ENCODE data around the gene FUT8. TPM values are rescaled to one million over a fixed set of nuclear protein-coding genes. Genes with fewer than 3 reads are reported as not detected.

FUT8 gene
- total and polyA plus RNA-seq, 2 of the 8 experiments (the other 6 are each of a cell fraction or from before 2014, with no cell fraction given), result 10.5 to 25.1 TPM

DNA sequence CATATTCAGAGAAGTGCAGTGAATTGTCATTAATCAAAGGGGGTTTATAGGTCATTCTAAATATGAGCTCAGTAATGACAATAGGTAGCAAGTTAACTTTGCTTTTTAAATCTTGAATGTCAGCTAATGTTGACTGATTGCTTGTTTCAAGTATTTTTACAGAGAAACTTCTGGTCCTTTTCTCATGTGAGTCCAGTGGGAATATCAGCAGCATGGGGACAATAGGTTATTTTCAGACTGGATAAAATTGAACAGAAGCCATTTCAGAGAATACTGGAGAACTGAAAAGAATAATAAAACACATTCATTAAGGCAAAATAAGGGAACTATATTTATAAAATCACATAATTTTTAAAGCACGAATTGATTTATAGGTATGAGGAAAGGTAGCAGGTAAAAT lies 78.7 kb downstream of the FUT8 start:
- Histone ChIP-seq H3K4me1 (replicated peaks in 1 of 4; ENCODE audit: control insufficient read depth in 3 of 4, insufficient read depth in 4 of 4, low read length in 3 of 4) (peaks cover 0 to 5% (median 1%) of the 10 kb centered on the region in 4 experiments; a peak in 2 of 7 replicates), H2BK15ac (ENCODE audit: low read length) (no peak overlapping the region), H3K79me2 (ENCODE audit: control insufficient read depth in 1 of 2, insufficient read depth in 2 of 2, low read length in 2 of 2) (no peaks in the 10 kb centered on the region), H3K4me2 (ENCODE audit: insufficient read depth in 1 of 2, low read depth in 2 of 2, low read length in 2 of 2) (no peak overlapping the region), H3K56ac (replicated peaks; ENCODE audit: insufficient read length, low read depth, low read length) (no peak overlapping the region), H3K36me3 (ENCODE audit: control insufficient read depth in 2 of 4, insufficient read depth in 4 of 4, low read length in 3 of 4) (no peaks in the 10 kb centered on the region), H4K5ac (ENCODE audit: insufficient read length, low read depth, low read length) (no peak overlapping the region), H2BK120ac (replicated peaks; ENCODE audit: low read depth, low read length) (no peak overlapping the region), H3K18ac (ENCODE audit: extremely low read depth, low read length) (no peak overlapping the region), H3K23ac (ENCODE audit: insufficient read length) (no peak overlapping the region), H4K91ac (replicated peaks; ENCODE audit: insufficient read length, low read length) (no peak overlapping the region), H2BK5ac (ENCODE audit: low read depth, low read length) (no peak overlapping the region), H4K20me1 (replicated peaks in 1 of 2; ENCODE audit: control insufficient read depth in 1 of 2, insufficient read depth in 2 of 2, low read length in 2 of 2) (no peaks in the 10 kb centered on the region), H2BK12ac (ENCODE audit: low read depth, low read length) (no peak overlapping the region), H3K9ac (replicated peaks in 1 of 4; ENCODE audit: extremely low read depth in 1 of 4, low read depth in 3 of 4, low read length in 3 of 4) (no peak overlapping the region), H3K4ac (replicated peaks; ENCODE audit: insufficient read length, low read depth, low read length) (no peak overlapping the region), H2BK20ac (ENCODE audit: low read length) (no peak overlapping the region), H3K27ac (ENCODE audit: low read depth, low read length) (no peak overlapping the region), H3K9me3 (ENCODE audit: insufficient read depth in 2 of 2, low read depth in 1 of 2, low read length in 1 of 2) (no peaks in the 10 kb centered on the region), H4K8ac (ENCODE audit: extremely low read depth, insufficient read depth, low read length) (no peak overlapping the region), H3K27me3 (replicated peaks in 1 of 4; ENCODE audit: control insufficient read depth in 3 of 4, extremely low read depth in 1 of 4, insufficient read depth in 3 of 4, low read length in 3 of 4) (peaks cover 0 to 1% (median 0%) of the 10 kb centered on the region in 4 experiments; a peak in 1 of 7 replicates), H3K14ac (ENCODE audit: insufficient read length) (no peak overlapping the region), H3K4me3 (ENCODE audit: extremely low read depth in 1 of 4, insufficient read depth in 2 of 4, low read depth in 3 of 4, low read length in 4 of 4) (no peak overlapping the region), H3K23me2 (ENCODE audit: low read depth, low read length) (no peaks in the 10 kb centered on the region), H2AK5ac (ENCODE audit: low read depth, low read length) (no peak overlapping the region), H2AFZ (ENCODE audit: low read length) (no peak overlapping the region), H3K79me1 (ENCODE audit: low read depth, low read length) (no peaks in the 10 kb centered on the region)
- no peak for DNase-seq (ENCODE audit: low read depth in 1 of 2, low spot score in 2 of 2)
- FAIRE-seq, result no peak
- ChIA-PET CTCF (ENCODE audit: partially characterized antibody) (no interaction called here), POLR2A (ENCODE audit: partially characterized antibody) (no interaction called here)
- WGBS, 2 experiments (ENCODE audit: extremely low coverage in 1 of 2, insufficient coverage in 1 of 2, insufficient read length in 1 of 2, insufficient replicate concordance in 2 of 2, low coverage in 1 of 2, low lambda C conversion rate in 2 of 2, missing lambda C conversion rate in 1 of 2), result 86% methylated on average over 1 of the region's 1 CpG; no CpG with 5 or more reads in 1 of the 2 experiments
- TF ChIP-seq TAF7 (optimal IDR thresholded peaks at IDR 0.05; ENCODE audit: borderline replicate concordance, low read depth, low read length) (no peak), EGR1 (IDR thresholded peaks at IDR 0.05; ENCODE audit: borderline replicate concordance, low read depth, low read length) (no peak), JUND (IDR thresholded peaks at IDR 0.05; ENCODE audit: low read length) (no peak), EZH2 (IDR thresholded peaks at IDR 0.05; ENCODE audit: low read depth, low read length, severe bottlenecking) (no peak), SRF (IDR thresholded peaks at IDR 0.05; ENCODE audit: low read depth, low read length) (no peak), RAD21 (IDR thresholded peaks at IDR 0.05 in 1 of 2, conservative IDR thresholded peaks at IDR 0.05 in 1 of 2; ENCODE audit: low read depth in 2 of 2, low read length in 2 of 2) (no peak), HDAC2 (IDR thresholded peaks at IDR 0.05; ENCODE audit: borderline replicate concordance in 1 of 2, low read depth in 2 of 2, low read length in 2 of 2) (no peak), NANOG (IDR thresholded peaks at IDR 0.05; ENCODE audit: insufficient read depth, low read depth, low read length, poor library complexity, severe bottlenecking) (no peak), ASH2L (IDR thresholded peaks at IDR 0.05; ENCODE audit: low read length) (no peak), POLR2AphosphoS5 (IDR thresholded peaks at IDR 0.05; ENCODE audit: low read depth, low read length) (no peak), KDM4A (IDR thresholded peaks at IDR 0.05; ENCODE audit: low read depth, low read length, severe bottlenecking) (no peak), CTBP2 (IDR thresholded peaks at IDR 0.05; ENCODE audit: borderline replicate concordance, insufficient read depth, insufficient read length, low read length) (no peak), GTF2F1 (IDR thresholded peaks at IDR 0.05; ENCODE audit: borderline replicate concordance, low read depth, low read length) (no peak)

All from H1 (cell line).